Natural killer cell (primary cell): ENCODE results near the gene ZBED3. TPM values are rescaled to one million over a fixed set of nuclear protein-coding genes. Genes with fewer than 3 reads are reported as not detected.

Experiments used
- ATAC-seq, 3 donors: fragments of 150-1000 bp in 2 of 3; fragments of 200-7000 bp in 1 of 3; cut with Tn5 transposase; 1 replicate in 1 of 3; 2 replicates in 2 of 3; pipeline ENCODE4 v1.10.0; 2021; ENCODE audit warnings: mild to moderate bottlenecking in 2 of 3, moderate library complexity in 2 of 3
- DNase-seq, 2 donors: peaks; one replicate each; pipeline versions ENCODE4 v3.0.0 to v3.0.0-alpha.2; 2013 to 2021; ENCODE audit warnings: mixed read lengths in 1 of 2
- H3K27ac ChIP-seq: one replicate; pipeline ENCODE4 v1.5.1; 2013; ENCODE audit warnings: mild to moderate bottlenecking, low read length
- H3K27me3 ChIP-seq: one replicate; pipeline ENCODE4 v1.6.1; 2013; ENCODE audit warnings: low read length; ENCODE audit not compliant: control insufficient read depth, insufficient read depth
- H3K36me3 ChIP-seq: one replicate; pipeline ENCODE4 v1.6.1; 2013; ENCODE audit warnings: low read length; ENCODE audit not compliant: control insufficient read depth, insufficient read depth
- H3K4me1 ChIP-seq: one replicate; pipeline ENCODE4 v1.6.1; 2013; ENCODE audit warnings: low read length; ENCODE audit not compliant: control insufficient read depth, insufficient read depth
- H3K4me3 ChIP-seq: one replicate; pipeline ENCODE4 v1.5.1; 2013; ENCODE audit warnings: low read length
- H3K9me3 ChIP-seq: one replicate; pipeline ENCODE4 v1.6.1; 2013; ENCODE audit warnings: low read length; ENCODE audit not compliant: control insufficient read depth, insufficient read depth
- H3K27ac Mint-ChIP-seq, 2 donors: one replicate each; pipeline ENCODE4 v1.8.0; 2022; ENCODE audit warnings: mild to moderate bottlenecking in 2 of 2, mixed read lengths in 2 of 2, moderate library complexity in 1 of 2
- H3K27me3 Mint-ChIP-seq, 2 donors: one replicate each; pipeline ENCODE4 v1.8.0; 2022; ENCODE audit warnings: low read depth in 2 of 2, mixed read lengths in 2 of 2
- H3K36me3 Mint-ChIP-seq: one replicate; pipeline ENCODE4 v1.8.0; 2022; ENCODE audit warnings: mixed read lengths
- H3K4me1 Mint-ChIP-seq, 2 donors: one replicate each; pipeline ENCODE4 v1.8.0; 2022; ENCODE audit warnings: mixed read lengths in 2 of 2
- H3K4me3 Mint-ChIP-seq: one replicate; pipeline ENCODE4 v1.8.0; 2022; ENCODE audit warnings: mild to moderate bottlenecking, moderate library complexity, mixed read lengths
- H3K9me3 Mint-ChIP-seq, 2 donors: one replicate each; pipeline ENCODE4 v1.8.0; 2022; ENCODE audit warnings: mixed read lengths in 2 of 2
- WGBS: methylation state at CpG from one replicate; pipeline ENCODE4 v1.1.7; 2013; ENCODE audit warnings: missing lambda C conversion rate; ENCODE audit not compliant: insufficient coverage; 5-methylcytosine and 5-hydroxymethylcytosine counted together
- intact Hi-C: fragments of 100-400 bp; cut with micrococcal nuclease; formaldehyde crosslinking; loops from one replicate; pipeline ENCODE4 v1.14.2; 2022
- total RNA-seq, 4 donors: library from RNA; stranded (reverse); fragments of 120-200 nt in 1 of 4; gene quantifications; one replicate each; pipeline versions ENCODE4 v1.2.3 to v1.2.4, GENCODE V29; 2013 to 2022
- TF ChIP-seq, protein P1 (sequence below): fragments of 200-600 bp; IDR thresholded peaks from one replicate; pipeline ENCODE4 v1.8.0; 2022; ENCODE audit warnings: antibody characterized with exemption

ZBED3 gene
- total RNA-seq, 3 donors from 2014 or later (not counting 1 experiment from before 2014, with no cell fraction given), result 2.6 to 4.0 (median 3.2) TPM

DNA sequence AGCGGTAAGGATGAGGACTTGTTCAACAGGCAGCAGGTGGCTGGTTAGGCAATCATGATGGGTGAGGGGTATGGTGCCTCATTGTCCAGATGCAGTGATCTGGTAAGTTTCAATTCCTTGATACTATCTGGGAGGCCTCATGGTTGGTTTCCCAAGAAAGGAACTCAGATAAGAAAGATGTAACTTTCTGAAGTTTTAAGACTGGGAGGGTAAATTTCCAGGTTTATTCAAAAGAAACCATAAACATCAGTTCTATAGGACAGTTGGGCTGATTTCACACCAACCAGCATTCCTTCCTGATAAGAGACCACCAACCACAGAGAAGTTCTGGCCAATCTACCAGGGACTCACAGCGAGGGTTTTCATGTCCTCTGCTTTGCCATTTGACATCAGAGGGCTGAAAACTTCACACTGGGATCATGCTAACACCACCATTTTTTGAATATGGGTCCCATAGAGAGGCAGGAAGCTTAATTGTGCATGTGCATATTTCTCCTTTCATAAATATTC, 57.7 kb downstream of the ZBED3 start:
- WGBS, result 100% methylated on average over 2 of the region's 2 CpGs
- Mint-ChIP-seq H3K27me3 (peaks cover 15 to 16% of the 10 kb centered on the region in 2 donors), H3K36me3 (peaks cover 7% of the 10 kb centered on the region), H3K4me3 (peak overlapping the region; percentile 95), H3K9me3 (peaks cover 3 to 8% of the 10 kb centered on the region in 2 donors), H3K27ac (peak overlapping the region; percentile 86 to 91), H3K4me1 (peaks cover 20 to 28% of the 10 kb centered on the region in 2 donors)
- ATAC-seq (no peak), DNase-seq (no peak)
- intact Hi-C loops, result no loop called here
- Histone ChIP-seq H3K4me3 (no peak overlapping the region), H3K36me3 (no peaks in the 10 kb centered on the region), H3K27me3 (no peaks in the 10 kb centered on the region), H3K4me1 (peaks cover 14% of the 10 kb centered on the region), H3K27ac (peak overlapping the region; percentile 72), H3K9me3 (peaks cover 10% of the 10 kb centered on the region)
- TF ChIP-seq, protein P1, sequence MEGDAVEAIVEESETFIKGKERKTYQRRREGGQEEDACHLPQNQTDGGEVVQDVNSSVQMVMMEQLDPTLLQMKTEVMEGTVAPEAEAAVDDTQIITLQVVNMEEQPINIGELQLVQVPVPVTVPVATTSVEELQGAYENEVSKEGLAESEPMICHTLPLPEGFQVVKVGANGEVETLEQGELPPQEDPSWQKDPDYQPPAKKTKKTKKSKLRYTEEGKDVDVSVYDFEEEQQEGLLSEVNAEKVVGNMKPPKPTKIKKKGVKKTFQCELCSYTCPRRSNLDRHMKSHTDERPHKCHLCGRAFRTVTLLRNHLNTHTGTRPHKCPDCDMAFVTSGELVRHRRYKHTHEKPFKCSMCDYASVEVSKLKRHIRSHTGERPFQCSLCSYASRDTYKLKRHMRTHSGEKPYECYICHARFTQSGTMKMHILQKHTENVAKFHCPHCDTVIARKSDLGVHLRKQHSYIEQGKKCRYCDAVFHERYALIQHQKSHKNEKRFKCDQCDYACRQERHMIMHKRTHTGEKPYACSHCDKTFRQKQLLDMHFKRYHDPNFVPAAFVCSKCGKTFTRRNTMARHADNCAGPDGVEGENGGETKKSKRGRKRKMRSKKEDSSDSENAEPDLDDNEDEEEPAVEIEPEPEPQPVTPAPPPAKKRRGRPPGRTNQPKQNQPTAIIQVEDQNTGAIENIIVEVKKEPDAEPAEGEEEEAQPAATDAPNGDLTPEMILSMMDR, result no peak

- ATAC-seq (no peak), DNase-seq (no peak)
- Histone ChIP-seq H3K4me1 (peaks cover 14% of the 10 kb centered on the region), H3K36me3 (no peaks in the 10 kb centered on the region), H3K27me3 (no peaks in the 10 kb centered on the region), H3K27ac (no peak overlapping the region), H3K4me3 (no peak overlapping the region), H3K9me3 (peaks cover 10% of the 10 kb centered on the region)
- intact Hi-C loops, result no loop called here
- peaks cover 15 to 16% of the 10 kb centered on the region in 2 donors for H3K27me3 Mint-ChIP-seq
- H3K9me3 Mint-ChIP-seq, result peaks cover 3 to 8% of the 10 kb centered on the region in 2 donors
- peaks cover 20 to 28% of the 10 kb centered on the region in 2 donors for H3K4me1 Mint-ChIP-seq
- H3K27ac Mint-ChIP-seq, result peak overlapping the region in 1 of 2 donors; percentile 13
- peak overlapping the region; percentile 73 for H3K4me3 Mint-ChIP-seq
- peaks cover 7% of the 10 kb centered on the region for H3K36me3 Mint-ChIP-seq
- 100% methylated on average over 4 of the region's 4 CpGs for WGBS
- TF ChIP-seq, protein P1, result no peak
Measured at GRCh38 chr5:77028631-77029375, 58.3 kb downstream of the ZBED3 start.

GRCh38 chr5:77024490-77024889, 62.6 kb downstream of the ZBED3 start:
- Mint-ChIP-seq H3K36me3 (peaks cover 7% of the 10 kb centered on the region), H3K27ac (no peak overlapping the region), H3K4me1 (no peaks in the 10 kb centered on the region), H3K27me3 (peaks cover 32 to 45% of the 10 kb centered on the region in 2 donors), H3K4me3 (no peak overlapping the region), H3K9me3 (peaks cover 3 to 8% of the 10 kb centered on the region in 2 donors)
- peaks cover 6% of the 10 kb centered on the region for H3K9me3 ChIP-seq
- ATAC-seq, result no peak
- TF ChIP-seq, protein P1, result no peak
- no peak overlapping the region for H3K27ac ChIP-seq
- intact Hi-C loops, result no loop called here
- WGBS, result no CpG with 5 or more reads among the region's 1 CpG
- H3K4me3 ChIP-seq, result no peak overlapping the region
- no peaks in the 10 kb centered on the region for H3K4me1 ChIP-seq
- DNase-seq, result no peak
- peaks cover 5% of the 10 kb centered on the region for H3K27me3 ChIP-seq
- no peaks in the 10 kb centered on the region for H3K36me3 ChIP-seq
